Endothelial cell of umbilical vein (primary cell): ENCODE data around the gene SCP2. TPM values are rescaled to one million over a fixed set of nuclear protein-coding genes. Genes with fewer than 3 reads are reported as not detected.

Experiments used
- BruUV-seq: library from RNA; stranded (reverse); fragments of 400-500 nt; replicated peaks from 2 replicates; lab custom pipeline; 2021; lab: Mats Ljungman, UMichigan
- CTCF ChIA-PET: fragments of 300-600, 350-600 bp; sonication (Branson Sonifier 250); formaldehyde crosslinking; loops from one replicate; lab custom pipeline; 2021; ENCODE audit warnings: antibody characterized with exemption, inconsistent platforms; lab: Charles Lee
- POLR2A ChIA-PET: fragments of 300-600, 350-600 bp; sonication (Branson Sonifier 250); formaldehyde crosslinking; loops from one replicate; lab custom pipeline; 2021; ENCODE audit warnings: antibody characterized with exemption, inconsistent platforms; lab: Charles Lee
- DNase-seq: peaks from one replicate; pipeline ENCODE4 v3.0.0-alpha.2; 2011; ENCODE audit warnings: low read depth, low spot score
- FAIRE-seq: peaks from 2 replicates; lab custom pipeline; 2011; peaks lifted over from hg19 to GRCh38; lab: Jason Lieb, UNC
- H2AFZ ChIP-seq: 2 replicates; pipeline ENCODE4 v1.6.0; 2012; ENCODE audit warnings: low read depth, low read length, control low read depth, inconsistent platforms
- H3K27ac ChIP-seq: 2 replicates; pipeline ENCODE4 v1.5.1; 2011; ENCODE audit warnings: low read depth, mild to moderate bottlenecking, control low read depth, low read length, moderate library complexity; ENCODE audit not compliant: insufficient read depth
- H3K27me3 ChIP-seq, 2 experiments: 2 replicates each; pipeline versions ENCODE4 v1.6.0 to v1.6.1; 2011; ENCODE audit warnings: low read length in 2 of 2, mixed read lengths in 1 of 2; ENCODE audit not compliant: control insufficient read depth in 2 of 2, insufficient read depth in 2 of 2
- H3K36me3 ChIP-seq, 2 experiments: 2 replicates in 1 of 2; 3 replicates in 1 of 2; pipeline ENCODE4 v1.5.1; 2011; ENCODE audit warnings: low read length in 2 of 2, mild to moderate bottlenecking in 1 of 2, moderate library complexity in 1 of 2; ENCODE audit not compliant: control insufficient read depth in 2 of 2, insufficient read depth in 2 of 2; ENCODE audit errors: extremely low read depth in 1 of 2
- H3K4me1 ChIP-seq: 3 replicates; pipeline ENCODE4 v1.5.1; 2011; ENCODE audit warnings: mild to moderate bottlenecking, low read length; ENCODE audit not compliant: control insufficient read depth, insufficient read depth; ENCODE audit errors: extremely low read depth
- H3K4me2 ChIP-seq: 2 replicates; pipeline ENCODE4 v1.6.1; 2011; ENCODE audit warnings: low read length, control low read depth, mixed read lengths; ENCODE audit not compliant: insufficient read depth
- H3K4me3 ChIP-seq, 3 experiments: fragments of 200-600 bp in 1 of 3; sonication (generic), shearing (Covaris generic) in 1 of 3; replicated peaks in 1 of 3; 2 replicates each; pipeline ENCODE4 v1.5.1; 2011 to 2016; ENCODE audit warnings: control low read depth in 3 of 3, low read length in 3 of 3, mild to moderate bottlenecking in 2 of 3, inconsistent platforms in 1 of 3, low read depth in 1 of 3, moderate library complexity in 1 of 3; ENCODE audit not compliant: insufficient read depth in 1 of 3
- H3K79me2 ChIP-seq: 2 replicates; pipeline ENCODE4 v1.6.0; 2012; ENCODE audit warnings: low read length, inconsistent platforms; ENCODE audit not compliant: control insufficient read depth, insufficient read depth
- H3K9ac ChIP-seq: replicated peaks from 2 replicates; pipeline ENCODE3; 2011; ENCODE audit warnings: low read length, control low read depth; ENCODE audit not compliant: insufficient read depth; ENCODE audit errors: extremely low read depth
- H3K9me1 ChIP-seq: replicated peaks from 3 replicates; pipeline ENCODE4 v1.6.0; 2011; ENCODE audit warnings: mild to moderate bottlenecking, low read length; ENCODE audit not compliant: control insufficient read depth, insufficient read depth; ENCODE audit errors: extremely low read depth
- H3K9me3 ChIP-seq: replicated peaks from 2 replicates; pipeline ENCODE4 v1.5.1; 2012; ENCODE audit warnings: low read length, inconsistent platforms; ENCODE audit not compliant: control insufficient read depth, insufficient read depth
- H4K20me1 ChIP-seq: replicated peaks from 2 replicates; pipeline ENCODE3; 2011; ENCODE audit warnings: mild to moderate bottlenecking, low read length; ENCODE audit not compliant: control insufficient read depth, insufficient read depth; ENCODE audit errors: extremely low read depth
- CTCF ChIP-seq, 2 donors: IDR thresholded peaks; 1 replicate in 1 of 2; 2 replicates in 1 of 2; pipeline ENCODE4 v1.5.1; 2011; ENCODE audit warnings: low read length in 2 of 2, mild to moderate bottlenecking in 2 of 2, moderate library complexity in 2 of 2, control low read depth in 1 of 2, inconsistent platforms in 1 of 2, low read depth in 1 of 2; ENCODE audit not compliant: insufficient read depth in 1 of 2; ENCODE audit errors: extremely low read depth in 1 of 2
- FOS ChIP-seq: IDR thresholded peaks from 2 replicates; pipeline ENCODE4 v1.6.1; 2011; ENCODE audit warnings: mild to moderate bottlenecking, low read length, moderate library complexity, borderline replicate concordance; ENCODE audit not compliant: insufficient read depth
- GATA2 ChIP-seq: IDR thresholded peaks from 2 replicates; pipeline ENCODE4 v1.7.0; 2011; ENCODE audit warnings: low read depth, mild to moderate bottlenecking, moderate library complexity, mixed read lengths, low read length; ENCODE audit not compliant: insufficient read length, insufficient read depth
- JUN ChIP-seq: IDR thresholded peaks from 2 replicates; pipeline ENCODE4 v1.6.1; 2011; ENCODE audit warnings: borderline replicate concordance, low read depth; ENCODE audit not compliant: insufficient read length, insufficient read depth
- MAX ChIP-seq: IDR thresholded peaks from 2 replicates; pipeline ENCODE4 v1.6.1; 2011; ENCODE audit not compliant: insufficient read depth, insufficient read length
- MYC ChIP-seq: IDR thresholded peaks from one replicate; pipeline ENCODE4 v1.6.1; 2011; ENCODE audit warnings: mild to moderate bottlenecking, low read depth, low read length
- POLR2A ChIP-seq: IDR thresholded peaks from 2 replicates; pipeline ENCODE4 v1.6.1; 2012; ENCODE audit warnings: low read depth, mild to moderate bottlenecking, control low read depth, low read length
- dilution Hi-C: fragments of 300-500 bp; cut with MboI; formaldehyde crosslinking; loops from one replicate; pipeline ENCODE4 v1.15.0; 2019; ENCODE audit warnings: low sequenced_read_pairs; ENCODE audit not compliant: extremely low pct_ligation_motif_present
- intact Hi-C: fragments of 100-400 bp; cut with micrococcal nuclease; formaldehyde crosslinking; loops from one replicate; pipeline ENCODE4 v1.10.0; 2022
- polyA plus RNA-seq, 4 experiments: library from polyadenylated mRNA; depleted of rRNA in 3 of 4; stranded (reverse) in 3 of 4; unstranded in 1 of 4; fragments of >200 nt; gene quantifications; 2 replicates each; pipeline versions ENCODE4 v1.2.1 to v1.2.3, GENCODE V29; 2011 to 2012; ENCODE audit warnings: missing spikeins in 1 of 4
- total RNA-seq: library from RNA; stranded (reverse); gene quantifications from 2 replicates; pipeline ENCODE4 v1.2.3, GENCODE V29; 2021

SCP2 gene
- total and polyA plus RNA-seq, 2 donors (not counting 3 experiments of a cell fraction or from before 2014, with no cell fraction given), result 42.4 to 92.7 TPM

DNA sequence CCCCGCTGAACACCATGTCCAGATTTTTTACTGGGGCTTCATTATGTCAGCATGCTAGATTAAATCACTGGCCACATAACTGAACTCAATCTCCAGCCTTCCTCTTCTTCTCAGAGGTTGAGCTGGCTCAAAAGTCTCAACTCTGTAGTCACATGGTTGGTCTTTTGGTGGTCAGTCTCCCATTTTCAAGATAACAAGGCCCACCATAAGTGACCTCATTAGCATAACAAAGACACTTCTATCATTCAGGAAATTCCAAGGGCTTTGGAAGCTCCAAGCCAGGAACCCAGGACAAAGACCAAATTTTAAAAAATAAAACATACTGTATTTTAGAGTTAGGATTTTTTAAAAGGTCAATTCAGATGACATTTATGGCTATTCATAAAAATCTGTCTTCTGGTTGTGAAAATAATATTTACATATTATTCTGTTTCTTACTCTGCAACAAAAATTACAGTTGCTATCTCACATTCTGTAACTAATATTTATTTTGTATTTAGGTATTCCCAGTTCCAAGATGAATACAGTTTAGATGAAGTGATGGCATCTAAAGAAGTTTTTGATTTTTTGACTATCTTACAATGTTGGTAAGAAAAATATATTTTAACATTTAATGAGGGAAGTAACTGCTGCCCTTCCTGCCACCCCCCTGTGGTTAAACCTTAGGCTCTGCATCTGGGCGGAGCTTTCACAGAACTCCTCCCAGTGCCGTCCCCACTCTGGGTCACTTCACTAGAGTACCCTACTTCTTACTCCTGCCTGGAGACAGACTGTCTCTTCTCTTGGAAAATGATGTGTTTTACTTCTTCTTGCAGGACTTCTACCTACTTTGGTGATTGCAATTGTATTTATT lies 49.3 kb downstream of the SCP2 start:
- Histone ChIP-seq H3K4me3 (no peak overlapping the region), H3K4me1 (no peaks in the 10 kb centered on the region), H2AFZ (no peak overlapping the region), H3K27me3 (no peaks in the 10 kb centered on the region), H4K20me1 (no peaks in the 10 kb centered on the region), H3K36me3 (no peaks in the 10 kb centered on the region), H3K4me2 (no peak overlapping the region), H3K27ac (no peak overlapping the region), H3K79me2 (no peaks in the 10 kb centered on the region), H3K9ac (no peak overlapping the region), H3K9me1 (no peaks in the 10 kb centered on the region), H3K9me3 (no peaks in the 10 kb centered on the region)
- BruUV-seq, result no TSS peak
- DNase-seq, result no peak
- TF ChIP-seq CTCF (IDR thresholded peaks at IDR 0.05; ENCODE audit: extremely low read depth in 1 of 2, insufficient read depth in 1 of 2, low read depth in 1 of 2, low read length in 2 of 2), result no peak
- TF ChIP-seq MYC, result no peak
- intact Hi-C loops (no loop called here), dilution Hi-C loops (no loop called here)
- FAIRE-seq, result no peak
- ChIA-PET CTCF (interaction anchor here (1.3 kb wide), 1 partner anchor 13 kb away, joined by 4 read pairs; no protein-coding TSS in a partner anchor), POLR2A (no interaction called here)

GRCh38 chr1:52978045-52978444 lies 51.0 kb downstream of the SCP2 start:
- intact Hi-C loops, result no loop called here

More at GRCh38 chr1:52978045-52978444, 51.0 kb downstream of the SCP2 start:
- no peaks in the 10 kb centered on the region for H3K27me3 ChIP-seq
- no peaks in the 10 kb centered on the region for H3K9me3 ChIP-seq
- H3K36me3 ChIP-seq, result no peaks in the 10 kb centered on the region
- H2AFZ ChIP-seq, result no peak overlapping the region
- ChIA-PET CTCF (interaction anchor here (1.0 to 1.3 kb wide), 2 partner anchors 11 to 12 kb away, joined by 3 to 4 read pairs; no protein-coding TSS in a partner anchor), POLR2A (interaction anchor here (0.6 kb wide), 1 partner anchor 81 kb away, joined by 3 read pairs; no protein-coding TSS in a partner anchor)
- no peaks in the 10 kb centered on the region for H3K9me1 ChIP-seq
- DNase-seq, result no peak
- H4K20me1 ChIP-seq, result no peaks in the 10 kb centered on the region
- no TSS peak for BruUV-seq
- H3K9ac ChIP-seq, result no peak overlapping the region
- no peak overlapping the region for H3K4me2 ChIP-seq
- H3K27ac ChIP-seq, result no peak overlapping the region
- no peaks in the 10 kb centered on the region for H3K79me2 ChIP-seq
- dilution Hi-C loops, result no loop called here
- H3K4me3 ChIP-seq, result no peak overlapping the region
- H3K4me1 ChIP-seq, result no peaks in the 10 kb centered on the region
- no peak for FAIRE-seq
- TF ChIP-seq FOS (no peak), MAX (no peak), JUN (no peak), POLR2A (no peak), MYC (no peak), CTCF (IDR thresholded peaks at IDR 0.05; ENCODE audit: extremely low read depth in 1 of 2, insufficient read depth in 1 of 2, low read depth in 1 of 2, low read length in 2 of 2) (no peak), GATA2 (no peak)
